Endothelial cell of umbilical vein (primary cell): ENCODE results near the gene INPP1. TPM values are rescaled to one million over a fixed set of nuclear protein-coding genes. Genes with fewer than 3 reads are reported as not detected.

Experiments used
- BruUV-seq: library from RNA; stranded (reverse); fragments of 400-500 nt; replicated peaks from 2 replicates; lab custom pipeline; 2021; lab: Mats Ljungman, UMichigan
- CTCF ChIA-PET: fragments of 300-600, 350-600 bp; sonication (Branson Sonifier 250); formaldehyde crosslinking; loops from one replicate; lab custom pipeline; 2021; ENCODE audit warnings: antibody characterized with exemption, inconsistent platforms; lab: Charles Lee
- POLR2A ChIA-PET: fragments of 300-600, 350-600 bp; sonication (Branson Sonifier 250); formaldehyde crosslinking; loops from one replicate; lab custom pipeline; 2021; ENCODE audit warnings: antibody characterized with exemption, inconsistent platforms; lab: Charles Lee
- DNase-seq: peaks from one replicate; pipeline ENCODE4 v3.0.0-alpha.2; 2011; ENCODE audit warnings: low read depth, low spot score
- FAIRE-seq: peaks from 2 replicates; lab custom pipeline; 2011; peaks lifted over from hg19 to GRCh38; lab: Jason Lieb, UNC
- H2AFZ ChIP-seq: 2 replicates; pipeline ENCODE4 v1.6.0; 2012; ENCODE audit warnings: low read depth, low read length, control low read depth, inconsistent platforms
- H3K27ac ChIP-seq: 2 replicates; pipeline ENCODE4 v1.5.1; 2011; ENCODE audit warnings: low read depth, mild to moderate bottlenecking, control low read depth, low read length, moderate library complexity; ENCODE audit not compliant: insufficient read depth
- H3K27me3 ChIP-seq, 2 experiments: 2 replicates each; pipeline versions ENCODE4 v1.6.0 to v1.6.1; 2011; ENCODE audit warnings: low read length in 2 of 2, mixed read lengths in 1 of 2; ENCODE audit not compliant: control insufficient read depth in 2 of 2, insufficient read depth in 2 of 2
- H3K36me3 ChIP-seq, 2 experiments: 2 replicates in 1 of 2; 3 replicates in 1 of 2; pipeline ENCODE4 v1.5.1; 2011; ENCODE audit warnings: low read length in 2 of 2, mild to moderate bottlenecking in 1 of 2, moderate library complexity in 1 of 2; ENCODE audit not compliant: control insufficient read depth in 2 of 2, insufficient read depth in 2 of 2; ENCODE audit errors: extremely low read depth in 1 of 2
- H3K4me1 ChIP-seq: 3 replicates; pipeline ENCODE4 v1.5.1; 2011; ENCODE audit warnings: mild to moderate bottlenecking, low read length; ENCODE audit not compliant: control insufficient read depth, insufficient read depth; ENCODE audit errors: extremely low read depth
- H3K4me2 ChIP-seq: 2 replicates; pipeline ENCODE4 v1.6.1; 2011; ENCODE audit warnings: low read length, control low read depth, mixed read lengths; ENCODE audit not compliant: insufficient read depth
- H3K4me3 ChIP-seq, 3 experiments: fragments of 200-600 bp in 1 of 3; sonication (generic), shearing (Covaris generic) in 1 of 3; replicated peaks in 1 of 3; 2 replicates each; pipeline ENCODE4 v1.5.1; 2011 to 2016; ENCODE audit warnings: control low read depth in 3 of 3, low read length in 3 of 3, mild to moderate bottlenecking in 2 of 3, inconsistent platforms in 1 of 3, low read depth in 1 of 3, moderate library complexity in 1 of 3; ENCODE audit not compliant: insufficient read depth in 1 of 3
- H3K79me2 ChIP-seq: 2 replicates; pipeline ENCODE4 v1.6.0; 2012; ENCODE audit warnings: low read length, inconsistent platforms; ENCODE audit not compliant: control insufficient read depth, insufficient read depth
- H3K9ac ChIP-seq: replicated peaks from 2 replicates; pipeline ENCODE3; 2011; ENCODE audit warnings: low read length, control low read depth; ENCODE audit not compliant: insufficient read depth; ENCODE audit errors: extremely low read depth
- H3K9me1 ChIP-seq: replicated peaks from 3 replicates; pipeline ENCODE4 v1.6.0; 2011; ENCODE audit warnings: mild to moderate bottlenecking, low read length; ENCODE audit not compliant: control insufficient read depth, insufficient read depth; ENCODE audit errors: extremely low read depth
- H3K9me3 ChIP-seq: replicated peaks from 2 replicates; pipeline ENCODE4 v1.5.1; 2012; ENCODE audit warnings: low read length, inconsistent platforms; ENCODE audit not compliant: control insufficient read depth, insufficient read depth
- H4K20me1 ChIP-seq: replicated peaks from 2 replicates; pipeline ENCODE3; 2011; ENCODE audit warnings: mild to moderate bottlenecking, low read length; ENCODE audit not compliant: control insufficient read depth, insufficient read depth; ENCODE audit errors: extremely low read depth
- EZH2 ChIP-seq: IDR thresholded peaks from 2 replicates; pipeline ENCODE4 v1.6.1; 2012; ENCODE audit warnings: borderline replicate concordance, low read depth, mild to moderate bottlenecking, moderate library complexity, low read length, inconsistent platforms; ENCODE audit not compliant: severe bottlenecking
- FOS ChIP-seq: IDR thresholded peaks from 2 replicates; pipeline ENCODE4 v1.6.1; 2011; ENCODE audit warnings: mild to moderate bottlenecking, low read length, moderate library complexity, borderline replicate concordance; ENCODE audit not compliant: insufficient read depth
- GATA2 ChIP-seq: IDR thresholded peaks from 2 replicates; pipeline ENCODE4 v1.7.0; 2011; ENCODE audit warnings: low read depth, mild to moderate bottlenecking, moderate library complexity, mixed read lengths, low read length; ENCODE audit not compliant: insufficient read length, insufficient read depth
- JUN ChIP-seq: IDR thresholded peaks from 2 replicates; pipeline ENCODE4 v1.6.1; 2011; ENCODE audit warnings: borderline replicate concordance, low read depth; ENCODE audit not compliant: insufficient read length, insufficient read depth
- MYC ChIP-seq: IDR thresholded peaks from one replicate; pipeline ENCODE4 v1.6.1; 2011; ENCODE audit warnings: mild to moderate bottlenecking, low read depth, low read length
- POLR2A ChIP-seq: IDR thresholded peaks from 2 replicates; pipeline ENCODE4 v1.6.1; 2012; ENCODE audit warnings: low read depth, mild to moderate bottlenecking, control low read depth, low read length
- POLR2AphosphoS5 ChIP-seq: IDR thresholded peaks from 2 replicates; pipeline ENCODE4 v1.6.1; 2012; ENCODE audit warnings: low read depth, mild to moderate bottlenecking, control low read depth, low read length, moderate library complexity; ENCODE audit not compliant: insufficient read depth
- dilution Hi-C: fragments of 300-500 bp; cut with MboI; formaldehyde crosslinking; loops from one replicate; pipeline ENCODE4 v1.15.0; 2019; ENCODE audit warnings: low sequenced_read_pairs; ENCODE audit not compliant: extremely low pct_ligation_motif_present
- intact Hi-C: fragments of 100-400 bp; cut with micrococcal nuclease; formaldehyde crosslinking; loops from one replicate; pipeline ENCODE4 v1.10.0; 2022
- polyA plus RNA-seq, 4 experiments: library from polyadenylated mRNA; depleted of rRNA in 3 of 4; stranded (reverse) in 3 of 4; unstranded in 1 of 4; fragments of >200 nt; gene quantifications; 2 replicates each; pipeline versions ENCODE4 v1.2.1 to v1.2.3, GENCODE V29; 2011 to 2012; ENCODE audit warnings: missing spikeins in 1 of 4
- total RNA-seq: library from RNA; stranded (reverse); gene quantifications from 2 replicates; pipeline ENCODE4 v1.2.3, GENCODE V29; 2021
- TF ChIP-seq, protein P1 (sequence below): IDR thresholded peaks from 2 replicates; pipeline ENCODE4 v1.6.1; 2011; ENCODE audit not compliant: insufficient read depth, insufficient read length
- TF ChIP-seq, protein P2 (sequence below), 2 donors: IDR thresholded peaks; 1 replicate in 1 of 2; 2 replicates in 1 of 2; pipeline ENCODE4 v1.5.1; 2011; ENCODE audit warnings: low read length in 2 of 2, mild to moderate bottlenecking in 2 of 2, moderate library complexity in 2 of 2, control low read depth in 1 of 2, inconsistent platforms in 1 of 2, low read depth in 1 of 2; ENCODE audit not compliant: insufficient read depth in 1 of 2; ENCODE audit errors: extremely low read depth in 1 of 2

Gene INPP1
- total and polyA plus RNA-seq, 2 donors (not counting 3 experiments of a cell fraction or from before 2014, with no cell fraction given): 10.6 to 36.8 TPM

DNA sequence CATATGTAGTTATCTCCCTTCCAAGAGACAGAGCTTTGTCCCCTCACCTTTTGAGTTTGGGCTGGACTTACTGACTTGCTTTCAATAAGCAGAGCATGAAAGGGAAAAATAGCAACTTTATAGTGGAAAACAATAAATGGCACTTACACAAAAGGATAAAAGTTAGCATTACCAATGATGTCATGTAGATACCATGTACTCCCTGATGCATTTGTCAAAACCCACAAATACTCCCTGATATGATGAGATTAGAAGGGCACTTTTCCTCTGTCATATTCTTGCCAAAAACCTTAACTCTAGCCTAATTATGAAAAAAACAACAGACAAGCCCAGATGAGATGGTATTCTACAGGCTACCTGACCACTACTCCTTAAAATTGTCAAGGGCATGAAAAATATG, 39.7 kb upstream of the INPP1 start:
- POLR2A ChIA-PET: no interaction called here
- dilution Hi-C loops: no loop called here
- no peak for TF ChIP-seq EZH2
- TF ChIP-seq, protein P1, sequence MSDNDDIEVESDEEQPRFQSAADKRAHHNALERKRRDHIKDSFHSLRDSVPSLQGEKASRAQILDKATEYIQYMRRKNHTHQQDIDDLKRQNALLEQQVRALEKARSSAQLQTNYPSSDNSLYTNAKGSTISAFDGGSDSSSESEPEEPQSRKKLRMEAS: no peak
- TF ChIP-seq POLR2AphosphoS5: no peak
- TF ChIP-seq GATA2: no peak
- TF ChIP-seq MYC: no peak
- no peak for TF ChIP-seq JUN
- TF ChIP-seq, protein P2, sequence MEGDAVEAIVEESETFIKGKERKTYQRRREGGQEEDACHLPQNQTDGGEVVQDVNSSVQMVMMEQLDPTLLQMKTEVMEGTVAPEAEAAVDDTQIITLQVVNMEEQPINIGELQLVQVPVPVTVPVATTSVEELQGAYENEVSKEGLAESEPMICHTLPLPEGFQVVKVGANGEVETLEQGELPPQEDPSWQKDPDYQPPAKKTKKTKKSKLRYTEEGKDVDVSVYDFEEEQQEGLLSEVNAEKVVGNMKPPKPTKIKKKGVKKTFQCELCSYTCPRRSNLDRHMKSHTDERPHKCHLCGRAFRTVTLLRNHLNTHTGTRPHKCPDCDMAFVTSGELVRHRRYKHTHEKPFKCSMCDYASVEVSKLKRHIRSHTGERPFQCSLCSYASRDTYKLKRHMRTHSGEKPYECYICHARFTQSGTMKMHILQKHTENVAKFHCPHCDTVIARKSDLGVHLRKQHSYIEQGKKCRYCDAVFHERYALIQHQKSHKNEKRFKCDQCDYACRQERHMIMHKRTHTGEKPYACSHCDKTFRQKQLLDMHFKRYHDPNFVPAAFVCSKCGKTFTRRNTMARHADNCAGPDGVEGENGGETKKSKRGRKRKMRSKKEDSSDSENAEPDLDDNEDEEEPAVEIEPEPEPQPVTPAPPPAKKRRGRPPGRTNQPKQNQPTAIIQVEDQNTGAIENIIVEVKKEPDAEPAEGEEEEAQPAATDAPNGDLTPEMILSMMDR (IDR thresholded peaks at IDR 0.05; ENCODE audit: extremely low read depth in 1 of 2, insufficient read depth in 1 of 2, low read depth in 1 of 2, low read length in 2 of 2): no peak
- TF ChIP-seq POLR2A: no peak
- no peak for TF ChIP-seq FOS

More for the DNA sequence above, 39.7 kb upstream of the INPP1 start:
- DNase-seq (no peak), FAIRE-seq (no peak)
- no peak overlapping the region for H3K27ac ChIP-seq
- no peaks in the 10 kb centered on the region for H3K4me1 ChIP-seq
- H3K27me3 ChIP-seq: no peaks in the 10 kb centered on the region
- no peaks in the 10 kb centered on the region for H4K20me1 ChIP-seq
- no peak overlapping the region for H3K4me3 ChIP-seq
- H3K9me1 ChIP-seq: no peaks in the 10 kb centered on the region
- no peak overlapping the region for H3K4me2 ChIP-seq
- intact Hi-C loops: no loop called here
- BruUV-seq: no TSS peak
- H3K9me3 ChIP-seq: no peaks in the 10 kb centered on the region
- peaks cover 0 to 2% of the 10 kb centered on the region in 2 experiments for H3K36me3 ChIP-seq
- no peak overlapping the region for H2AFZ ChIP-seq
- no peak overlapping the region for H3K9ac ChIP-seq
- CTCF ChIA-PET: interaction anchor here (1.1 to 1.7 kb wide), 2 partner anchors 9 to 215 kb away, joined by 3 to 4 read pairs; no protein-coding TSS in a partner anchor
- H3K79me2 ChIP-seq: no peaks in the 10 kb centered on the region
